ENCODE data around the gene EPN3.

EPN3 gene

GRCh38 chr17:50499270-50499669, 33.3 kb upstream of the EPN3 start:
- TF ChIP-seq TAF1 (IDR thresholded peaks at IDR 0.05; ENCODE audit: low read depth) (no peak), USF1 (IDR thresholded peaks at IDR 0.05) (no peak), ZBTB7A (IDR thresholded peaks at IDR 0.05; ENCODE audit: low read depth) (no peak), YY1 (IDR thresholded peaks at IDR 0.05; ENCODE audit: low read depth) (no peak), CREB1 (IDR thresholded peaks at IDR 0.05; ENCODE audit: low read depth) (no peak), CEBPB (IDR thresholded peaks at IDR 0.05) (no peak), NFIC (IDR thresholded peaks at IDR 0.05) (no peak), TCF12 (IDR thresholded peaks at IDR 0.05; ENCODE audit: low read depth) (no peak), TEAD4 (IDR thresholded peaks at IDR 0.05) (no peak), FOXM1 (IDR thresholded peaks at IDR 0.05; ENCODE audit: borderline replicate concordance, low read depth) (no peak), RAD21 (IDR thresholded peaks at IDR 0.05; ENCODE audit: low read depth) (no peak), EGR1 (IDR thresholded peaks at IDR 0.05) (no peak), MAX (IDR thresholded peaks at IDR 0.05) (no peak), REST (IDR thresholded peaks at IDR 0.05; ENCODE audit: low read depth) (no peak), EP300 (IDR thresholded peaks at IDR 0.05; ENCODE audit: borderline replicate concordance) (no peak)

GRCh38 chr17:50499721-50500120, 32.8 kb upstream of the EPN3 start:
- TF ChIP-seq FOXM1 (IDR thresholded peaks at IDR 0.05; ENCODE audit: borderline replicate concordance, low read depth): no peak
- no peak for TF ChIP-seq TCF12 (IDR thresholded peaks at IDR 0.05; ENCODE audit: low read depth)
- no peak for TF ChIP-seq EGR1 (IDR thresholded peaks at IDR 0.05)
- TF ChIP-seq CREB1 (IDR thresholded peaks at IDR 0.05; ENCODE audit: low read depth): no peak
- no peak for TF ChIP-seq USF1 (IDR thresholded peaks at IDR 0.05)
- no peak for TF ChIP-seq YY1 (IDR thresholded peaks at IDR 0.05; ENCODE audit: low read depth)
- TF ChIP-seq TEAD4 (IDR thresholded peaks at IDR 0.05): no peak
- no peak for TF ChIP-seq NFIC (IDR thresholded peaks at IDR 0.05)
- TF ChIP-seq EP300 (IDR thresholded peaks at IDR 0.05; ENCODE audit: borderline replicate concordance): no peak
- no peak for TF ChIP-seq ZBTB7A (IDR thresholded peaks at IDR 0.05; ENCODE audit: low read depth)
- no peak for TF ChIP-seq CEBPB (IDR thresholded peaks at IDR 0.05)
- no peak for TF ChIP-seq MAX (IDR thresholded peaks at IDR 0.05)

- no peak for TF ChIP-seq CEBPB (IDR thresholded peaks at IDR 0.05)
- peak; percentile 39; the same call in 1 of the 2 replicates for TF ChIP-seq RAD21 (IDR thresholded peaks at IDR 0.05; ENCODE audit: low read depth)
- no peak for TF ChIP-seq TCF12 (IDR thresholded peaks at IDR 0.05; ENCODE audit: low read depth)
Observed at GRCh38 chr17:50501054-50501453, 31.5 kb upstream of the EPN3 start.

- no peak for TF ChIP-seq FOXM1 (IDR thresholded peaks at IDR 0.05; ENCODE audit: borderline replicate concordance, low read depth)
- no peak for TF ChIP-seq REST (IDR thresholded peaks at IDR 0.05; ENCODE audit: low read depth)
- no peak for TF ChIP-seq TAF1 (IDR thresholded peaks at IDR 0.05; ENCODE audit: low read depth)
- TF ChIP-seq RAD21 (IDR thresholded peaks at IDR 0.05; ENCODE audit: low read depth): no peak
- TF ChIP-seq EGR1 (IDR thresholded peaks at IDR 0.05): no peak
- TF ChIP-seq USF1 (IDR thresholded peaks at IDR 0.05): no peak
- no peak for TF ChIP-seq TEAD4 (IDR thresholded peaks at IDR 0.05)
- no peak for TF ChIP-seq NFIC (IDR thresholded peaks at IDR 0.05)
- TF ChIP-seq MAX (IDR thresholded peaks at IDR 0.05): no peak
- no peak for TF ChIP-seq CEBPB (IDR thresholded peaks at IDR 0.05)
- no peak for TF ChIP-seq YY1 (IDR thresholded peaks at IDR 0.05; ENCODE audit: low read depth)
- no peak for TF ChIP-seq EP300 (IDR thresholded peaks at IDR 0.05; ENCODE audit: borderline replicate concordance)
- no peak for TF ChIP-seq TCF12 (IDR thresholded peaks at IDR 0.05; ENCODE audit: low read depth)
- no peak for TF ChIP-seq ZBTB7A (IDR thresholded peaks at IDR 0.05; ENCODE audit: low read depth)
- no peak for TF ChIP-seq CREB1 (IDR thresholded peaks at IDR 0.05; ENCODE audit: low read depth)
Observed at GRCh38 chr17:50502301-50502990, 30.1 kb upstream of the EPN3 start.

GRCh38 chr17:50505591-50506130, 26.9 kb upstream of the EPN3 start:
- TF ChIP-seq TEAD4 (IDR thresholded peaks at IDR 0.05): no peak

Measured in Ishikawa (cell line).